IMR-90 (cell line): ENCODE results near the gene SYTL3. TPM values are rescaled to one million over a fixed set of nuclear protein-coding genes. Genes with fewer than 3 reads are reported as not detected.

Source experiments
- ATAC-seq: fragments of 200-7000 bp; cut with Tn5 transposase; 2 replicates; pipeline ENCODE4 v1.9.1; 2020; ENCODE audit warnings: low read depth, mild to moderate bottlenecking, moderate library complexity
- BruUV-seq: library from RNA; stranded (reverse); fragments of 400-500 nt; replicated peaks from 2 replicates; lab custom pipeline; 2021; lab: Mats Ljungman, UMichigan
- CTCF ChIA-PET: fragments of 300-600 bp; formaldehyde crosslinking; extraction: SDS; loops from one replicate; lab custom pipeline; 2021; ENCODE audit warnings: antibody characterized with exemption; lab: Yijun Ruan, JAX
- POLR2A ChIA-PET: fragments of 300-600 bp; sonication (Branson Sonifier 250); formaldehyde crosslinking; loops from one replicate; lab custom pipeline; 2022; ENCODE audit warnings: antibody characterized with exemption; ENCODE audit not compliant: unreplicated experiment; lab: Charles Lee
- DNase-seq: peaks from one replicate; pipeline ENCODE4 v3.0.0; 2013
- H2AFZ ChIP-seq: replicated peaks from 2 replicates; pipeline ENCODE3; 2013; ENCODE audit warnings: low read length, mild to moderate bottlenecking; ENCODE audit not compliant: poor library complexity
- H2AK5ac ChIP-seq: 2 replicates; pipeline ENCODE4 v1.6.1; 2013; ENCODE audit warnings: low read depth, low read length, inconsistent platforms
- H2AK9ac ChIP-seq: replicated peaks from 2 replicates; pipeline ENCODE3; 2013; ENCODE audit warnings: mild to moderate bottlenecking, low read depth, low read length, moderate library complexity; ENCODE audit not compliant: poor library complexity
- H2BK120ac ChIP-seq: 2 replicates; pipeline ENCODE4 v1.6.1; 2013; ENCODE audit warnings: low read depth, low read length, inconsistent platforms
- H2BK15ac ChIP-seq: 3 replicates; pipeline ENCODE4 v1.6.1; 2013; ENCODE audit warnings: low read depth, low read length, inconsistent platforms
- H2BK20ac ChIP-seq: 2 replicates; pipeline ENCODE4 v1.6.1; 2013; ENCODE audit warnings: low read depth, mild to moderate bottlenecking, inconsistent platforms, low read length, moderate library complexity
- H2BK5ac ChIP-seq: 2 replicates; pipeline ENCODE4 v1.6.1; 2013; ENCODE audit warnings: mild to moderate bottlenecking, low read depth, low read length, inconsistent platforms; ENCODE audit not compliant: poor library complexity, severe bottlenecking
- H3K14ac ChIP-seq: replicated peaks from 2 replicates; pipeline ENCODE4 v1.6.1; 2013; ENCODE audit warnings: low read depth, low read length, inconsistent platforms
- H3K18ac ChIP-seq: 2 replicates; pipeline ENCODE4 v1.6.1; 2013; ENCODE audit warnings: low read depth, low read length, control low read depth
- H3K23ac ChIP-seq: 2 replicates; pipeline ENCODE4 v1.6.1; 2013; ENCODE audit warnings: low read depth, low read length, inconsistent platforms
- H3K27ac ChIP-seq: 2 replicates; pipeline ENCODE4 v1.5.1; 2013; ENCODE audit warnings: mild to moderate bottlenecking, control low read depth, low read length; ENCODE audit not compliant: insufficient read depth
- H3K27me3 ChIP-seq: 2 replicates; pipeline ENCODE4 v1.6.1; 2013; ENCODE audit warnings: low read length; ENCODE audit not compliant: control insufficient read depth, insufficient read depth
- H3K36me3 ChIP-seq: 2 replicates; pipeline ENCODE4 v1.6.1; 2013; ENCODE audit warnings: low read length, mixed read lengths; ENCODE audit not compliant: control insufficient read depth, insufficient read depth
- H3K4ac ChIP-seq: 2 replicates; pipeline ENCODE4 v1.6.1; 2013; ENCODE audit warnings: low read depth, low read length, inconsistent platforms
- H3K4me1 ChIP-seq: 2 replicates; pipeline ENCODE4 v1.6.1; 2013; ENCODE audit warnings: low read length, mixed read lengths; ENCODE audit not compliant: control insufficient read depth, insufficient read depth
- H3K4me2 ChIP-seq: 2 replicates; pipeline ENCODE4 v1.6.1; 2013; ENCODE audit warnings: low read depth, mild to moderate bottlenecking, control low read depth, low read length, moderate library complexity
- H3K4me3 ChIP-seq: 2 replicates; pipeline ENCODE4 v1.5.1; 2013; ENCODE audit warnings: low read depth, mild to moderate bottlenecking, control low read depth, low read length, moderate library complexity; ENCODE audit not compliant: insufficient read depth
- H3K56ac ChIP-seq: 2 replicates; pipeline ENCODE4 v1.6.1; 2013; ENCODE audit warnings: low read length, inconsistent platforms; ENCODE audit not compliant: insufficient read depth; ENCODE audit errors: extremely low read depth
- H3K79me1 ChIP-seq, 2 experiments: 2 replicates each; pipeline ENCODE4 v1.6.1; 2013; ENCODE audit warnings: low read length in 2 of 2, inconsistent platforms in 1 of 2, low read depth in 1 of 2
- H3K9ac ChIP-seq: 2 replicates; pipeline ENCODE4 v1.6.1; 2013; ENCODE audit warnings: low read depth, low read length, control low read depth
- H3K9me1 ChIP-seq: 2 replicates; pipeline ENCODE4 v1.6.1; 2013; ENCODE audit warnings: low read length, inconsistent platforms; ENCODE audit not compliant: insufficient read depth
- H3K9me3 ChIP-seq: 2 replicates; pipeline ENCODE4 v1.6.1; 2013; ENCODE audit warnings: low read length; ENCODE audit not compliant: control insufficient read depth, insufficient read depth
- H4K20me1 ChIP-seq: 2 replicates; pipeline ENCODE4 v1.6.1; 2013; ENCODE audit warnings: low read length, inconsistent platforms; ENCODE audit not compliant: insufficient read depth
- H4K5ac ChIP-seq: 2 replicates; pipeline ENCODE4 v1.6.1; 2013; ENCODE audit warnings: mild to moderate bottlenecking, low read depth, low read length, control low read depth
- H4K8ac ChIP-seq, 2 experiments: 2 replicates each; pipeline ENCODE4 v1.6.1; 2013; ENCODE audit warnings: low read depth in 2 of 2, low read length in 2 of 2, control low read depth in 1 of 2, inconsistent platforms in 1 of 2
- H4K91ac ChIP-seq: 2 replicates; pipeline ENCODE4 v1.6.1; 2013; ENCODE audit warnings: low read depth, low read length, inconsistent platforms; ENCODE audit not compliant: insufficient read depth
- BHLHE40 ChIP-seq: fragments of 150-350 bp; IDR thresholded peaks from 2 replicates; pipeline ENCODE4 v1.6.1; 2016; ENCODE audit warnings: mild to moderate bottlenecking, low read depth, low read length
- CEBPB ChIP-seq: IDR thresholded peaks from 2 replicates; pipeline ENCODE4 v1.6.1; 2012; ENCODE audit warnings: low read depth, low read length, improper control_type of control experiment
- CHD1 ChIP-seq: IDR thresholded peaks from 2 replicates; pipeline ENCODE4 v1.6.1; 2012; ENCODE audit warnings: low read depth, low read length, improper control_type of control experiment
- FOS ChIP-seq: fragments of 150-350 bp; IDR thresholded peaks from 2 replicates; pipeline ENCODE4 v1.6.1; 2016; ENCODE audit warnings: low read depth, low read length
- MAFK ChIP-seq: IDR thresholded peaks from 2 replicates; pipeline ENCODE4 v1.6.1; 2012; ENCODE audit warnings: low read depth, low read length, improper control_type of control experiment
- MAZ ChIP-seq: IDR thresholded peaks from 2 replicates; pipeline ENCODE4 v1.6.1; 2012; ENCODE audit warnings: low read depth, mild to moderate bottlenecking, low read length, improper control_type of control experiment, moderate library complexity, borderline replicate concordance
- MXI1 ChIP-seq: IDR thresholded peaks from 2 replicates; pipeline ENCODE4 v1.6.1; 2012; ENCODE audit warnings: low read depth, mild to moderate bottlenecking, low read length, moderate library complexity, borderline replicate concordance
- NFE2L2 ChIP-seq: fragments of 150-350 bp; IDR thresholded peaks from 2 replicates; pipeline ENCODE4 v1.6.1; 2016; ENCODE audit warnings: low read depth, mild to moderate bottlenecking, low read length
- POLR2A ChIP-seq: IDR thresholded peaks from 2 replicates; pipeline ENCODE4 v1.6.1; 2012; ENCODE audit warnings: mild to moderate bottlenecking, low read depth, low read length
- RCOR1 ChIP-seq: IDR thresholded peaks from 2 replicates; pipeline ENCODE4 v1.6.1; 2012; ENCODE audit warnings: mild to moderate bottlenecking, low read length, improper control_type of control experiment; ENCODE audit not compliant: insufficient replicate concordance
- RFX5 ChIP-seq: IDR thresholded peaks from 2 replicates; pipeline ENCODE4 v1.8.0; 2012; ENCODE audit warnings: low read depth, mild to moderate bottlenecking, low read length, moderate library complexity
- USF2 ChIP-seq: fragments of 150-350 bp; IDR thresholded peaks from 2 replicates; pipeline ENCODE4 v1.6.1; 2017; ENCODE audit warnings: mild to moderate bottlenecking, antibody characterized with exemption, low read length, low read depth
- WGBS, 2 experiments: methylation state at CpG; one replicate each; pipeline versions ENCODE4 v1.1.5 to v1.1.7; 2013; ENCODE audit warnings: missing lambda C conversion rate in 2 of 2; ENCODE audit not compliant: insufficient read length in 1 of 2; ENCODE audit errors: extremely low coverage in 2 of 2; 5-methylcytosine and 5-hydroxymethylcytosine counted together
- dilution Hi-C: fragments of 300-500 bp; cut with HindIII; formaldehyde crosslinking; loops from one replicate; pipeline ENCODE4 v1.14.3; 2018; ENCODE audit warnings: low sequenced_read_pairs; ENCODE audit not compliant: unreplicated experiment
- in situ Hi-C: fragments of 300-500 bp; cut with MboI; formaldehyde crosslinking; loops from 3 replicates; pipeline ENCODE4 v1.14.3; 2019; ENCODE audit warnings: low sequenced_read_pairs, inconsistent platforms, mixed read lengths
- intact Hi-C: fragments of 100-400 bp; cut with micrococcal nuclease; formaldehyde crosslinking; loops from 2 replicates; pipeline ENCODE4 v1.10.0; 2022
- polyA plus RNA-seq, 3 experiments: library from polyadenylated mRNA; depleted of rRNA; stranded (reverse); fragments of >200 nt; gene quantifications; 2 replicates each; pipeline ENCODE4 v1.2.3, GENCODE V29; 2012; ENCODE audit warnings: low replicate concordance in 1 of 3
- total RNA-seq: library from RNA; depleted of rRNA; stranded (reverse); fragments of >200 nt; gene quantifications from 2 replicates; pipeline ENCODE4 v1.2.3, GENCODE V29; 2012
- TF ChIP-seq, protein P1 (sequence below): conservative IDR thresholded peaks from 2 replicates; pipeline ENCODE4 v1.5.1; 2012; ENCODE audit warnings: mild to moderate bottlenecking, low read depth, low read length, improper control_type of control experiment
- TF ChIP-seq, protein P2 (sequence below): fragments of 150-350 bp; IDR thresholded peaks from 2 replicates; pipeline ENCODE4 v1.6.1; 2016; ENCODE audit warnings: low read depth, mild to moderate bottlenecking, low read length, moderate library complexity, borderline replicate concordance

The SYTL3 gene
- total and polyA plus RNA-seq, 2 of the 4 experiments (the other 2 are of a cell fraction) = 2.9 to 4.3 TPM

DNA sequence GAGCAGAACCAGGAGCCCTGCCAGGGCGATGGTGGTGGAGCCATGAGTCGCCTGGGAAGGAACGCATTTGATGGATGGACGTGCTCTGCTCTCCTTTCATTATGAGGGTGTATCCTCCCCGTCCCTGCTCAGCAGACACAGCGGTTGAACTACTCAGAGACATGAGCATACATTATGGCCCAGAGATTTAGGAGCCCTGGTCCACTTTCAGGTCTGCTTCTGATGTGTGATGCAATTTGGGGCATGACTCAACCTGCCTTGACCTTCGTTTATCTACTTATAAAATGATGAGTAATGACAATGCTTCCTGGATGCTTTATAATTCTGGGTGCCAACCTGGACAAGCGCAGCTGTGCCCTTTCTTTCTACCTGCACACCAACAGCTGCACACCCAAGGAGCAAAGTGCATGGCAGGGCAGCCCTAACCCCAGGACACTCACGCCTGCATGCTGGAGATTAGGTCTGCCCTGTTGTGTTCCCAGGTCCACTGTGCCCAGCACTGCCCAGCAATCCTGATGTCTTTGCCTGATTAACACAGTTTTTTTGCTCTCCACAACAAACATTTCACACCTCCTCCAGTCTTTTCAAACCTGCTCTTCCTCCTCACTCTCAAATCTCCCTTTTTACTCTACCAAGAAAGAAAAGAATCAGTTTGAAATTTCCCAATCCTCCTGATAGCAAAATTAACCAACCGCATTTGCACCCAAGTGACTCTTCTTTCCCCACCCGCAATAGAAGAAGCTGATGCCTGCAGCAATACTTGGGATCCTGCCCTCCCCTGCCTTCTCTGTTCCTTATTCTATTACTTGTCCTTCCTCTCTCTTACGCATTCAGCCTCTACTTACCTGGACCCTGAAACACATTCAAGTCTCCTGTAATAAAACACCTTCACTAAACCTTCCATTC lies 88.1 kb downstream of the SYTL3 start:
- Histone ChIP-seq H3K4me1 (no peaks in the 10 kb centered on the region), H4K20me1 (no peaks in the 10 kb centered on the region), H3K4ac (no peak overlapping the region), H4K8ac (0 out of 4 replicates have a peak overlapping the region, but pooled peaks of 1 of the 2 experiments have one; percentile 15), H3K9me1 (peaks cover 6% of the 10 kb centered on the region; the same call in 1 of the 2 replicates), H3K27me3 (no peaks in the 10 kb centered on the region), H3K4me3 (no peak overlapping the region), H3K79me1 (no peaks in the 10 kb centered on the region), H4K91ac (no peak overlapping the region), H4K5ac (no peak overlapping the region), H2BK15ac (no peak overlapping the region), H2AK9ac (no peak overlapping the region), H3K18ac (no peak overlapping the region), H3K27ac (no peak overlapping the region), H3K4me2 (no peak overlapping the region), H3K9me3 (peaks cover 7% of the 10 kb centered on the region; the same call in 1 of the 2 replicates), H2BK20ac (no peak overlapping the region), H2BK120ac (no peak overlapping the region), H3K56ac (no peak overlapping the region), H3K14ac (no peak overlapping the region), H2AFZ (peak overlapping the region; percentile 49), H3K9ac (no peak overlapping the region), H2BK5ac (no peak overlapping the region), H3K23ac (no peak overlapping the region), H3K36me3 (no peaks in the 10 kb centered on the region), H2AK5ac (peak overlapping the region; percentile 22; the same call in 1 of the 2 replicates)
- ChIA-PET CTCF (no interaction called here), POLR2A (interaction anchor here (0.5 kb wide), 1 partner anchor 8 kb away, joined by 3 read pairs; no protein-coding TSS in a partner anchor)
- 74% methylated on average over 3 of the region's 12 CpGs; no CpG with 5 or more reads in 1 of the 2 experiments for WGBS, 2 experiments
- in situ Hi-C loops = no loop called here
- BruUV-seq = no TSS peak
- ATAC-seq (peak; percentile 65), DNase-seq (peak; percentile 65)
- intact Hi-C loops = no loop called here
- dilution Hi-C loops = no loop called here
- TF ChIP-seq NFE2L2 (no peak), RCOR1 (no peak), USF2 (no peak), CEBPB (peak; percentile 93), MAFK (peak; percentile 54; the same call in 1 of the 2 replicates), CHD1 (no peak), MAZ (no peak), POLR2A (no peak), RFX5 (no peak), BHLHE40 (no peak), MXI1 (no peak), FOS (peak; percentile 52)
- TF ChIP-seq, protein P1, sequence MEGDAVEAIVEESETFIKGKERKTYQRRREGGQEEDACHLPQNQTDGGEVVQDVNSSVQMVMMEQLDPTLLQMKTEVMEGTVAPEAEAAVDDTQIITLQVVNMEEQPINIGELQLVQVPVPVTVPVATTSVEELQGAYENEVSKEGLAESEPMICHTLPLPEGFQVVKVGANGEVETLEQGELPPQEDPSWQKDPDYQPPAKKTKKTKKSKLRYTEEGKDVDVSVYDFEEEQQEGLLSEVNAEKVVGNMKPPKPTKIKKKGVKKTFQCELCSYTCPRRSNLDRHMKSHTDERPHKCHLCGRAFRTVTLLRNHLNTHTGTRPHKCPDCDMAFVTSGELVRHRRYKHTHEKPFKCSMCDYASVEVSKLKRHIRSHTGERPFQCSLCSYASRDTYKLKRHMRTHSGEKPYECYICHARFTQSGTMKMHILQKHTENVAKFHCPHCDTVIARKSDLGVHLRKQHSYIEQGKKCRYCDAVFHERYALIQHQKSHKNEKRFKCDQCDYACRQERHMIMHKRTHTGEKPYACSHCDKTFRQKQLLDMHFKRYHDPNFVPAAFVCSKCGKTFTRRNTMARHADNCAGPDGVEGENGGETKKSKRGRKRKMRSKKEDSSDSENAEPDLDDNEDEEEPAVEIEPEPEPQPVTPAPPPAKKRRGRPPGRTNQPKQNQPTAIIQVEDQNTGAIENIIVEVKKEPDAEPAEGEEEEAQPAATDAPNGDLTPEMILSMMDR = no peak
- TF ChIP-seq, protein P2, sequence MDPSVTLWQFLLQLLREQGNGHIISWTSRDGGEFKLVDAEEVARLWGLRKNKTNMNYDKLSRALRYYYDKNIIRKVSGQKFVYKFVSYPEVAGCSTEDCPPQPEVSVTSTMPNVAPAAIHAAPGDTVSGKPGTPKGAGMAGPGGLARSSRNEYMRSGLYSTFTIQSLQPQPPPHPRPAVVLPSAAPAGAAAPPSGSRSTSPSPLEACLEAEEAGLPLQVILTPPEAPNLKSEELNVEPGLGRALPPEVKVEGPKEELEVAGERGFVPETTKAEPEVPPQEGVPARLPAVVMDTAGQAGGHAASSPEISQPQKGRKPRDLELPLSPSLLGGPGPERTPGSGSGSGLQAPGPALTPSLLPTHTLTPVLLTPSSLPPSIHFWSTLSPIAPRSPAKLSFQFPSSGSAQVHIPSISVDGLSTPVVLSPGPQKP = no peak
